Central memory CD4-positive, alpha-beta T cell (primary cell): ENCODE measurements around the gene ZNF320.
A peak's percentile ranks its signal among the peaks of the same experiment; 100 is the strongest.
"Not testable (repeated sequence)": the region's sequence is repeated elsewhere in the genome, so short reads cannot be mapped to it uniquely, and the experiment has no call there.

Experiments used
- DNase-seq: peaks from one replicate; pipeline ENCODE4 v3.0.0; 2022
- total RNA-seq, 3 experiments: gene quantifications; one replicate each; lab custom pipeline; 2026; lab: John Stamatoyannopoulos, UW

Gene ZNF320
- 9.6 to 23.8 (median 11.5) reads per million in 3 experiments for total RNA-seq

DNA sequence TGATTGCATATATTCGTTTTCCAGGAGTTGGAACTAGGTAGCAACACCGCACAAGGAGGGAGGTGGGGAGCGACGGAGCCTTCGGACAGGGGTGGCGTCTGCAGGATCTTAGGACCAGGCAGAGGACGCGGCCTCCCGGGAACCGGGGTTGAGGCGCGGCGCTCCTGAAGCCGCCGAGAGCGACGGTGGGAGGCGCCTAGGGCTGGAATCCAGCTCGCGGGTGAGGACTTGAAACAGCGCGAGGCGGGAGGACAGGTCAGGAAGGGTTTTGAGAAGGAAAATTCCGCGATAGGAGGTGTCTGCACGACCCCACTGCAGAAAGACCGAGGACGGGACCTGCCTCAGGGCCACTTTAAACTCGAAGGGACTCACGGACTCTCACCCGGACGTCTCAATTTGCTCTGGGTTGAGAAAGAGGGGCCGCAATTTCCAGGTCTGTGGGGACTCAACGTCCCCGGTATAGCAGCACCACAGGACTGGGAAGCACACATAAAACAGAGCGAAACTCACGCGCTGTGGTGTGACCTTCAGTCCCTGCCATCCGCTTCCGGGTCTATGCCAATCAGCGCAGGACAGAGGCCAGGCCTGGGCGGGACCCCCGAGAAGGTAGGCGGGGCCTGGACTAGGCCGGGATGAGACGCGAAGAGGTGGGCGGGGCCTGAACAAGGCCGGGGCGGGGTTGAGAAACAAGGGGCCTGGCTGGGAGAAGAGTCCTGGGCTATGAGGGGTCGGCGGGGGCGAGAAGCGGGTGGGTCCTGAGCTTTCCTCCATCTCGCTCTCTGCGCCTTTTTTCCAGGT is at the start of gene ZNF320:
ZNF320 (minus strand) TSS at position 498 of the 798 bp plus-strand sequence. CDS start 7,380 bp downstream, outside the sequence.
- DNase-seq = peak; percentile 86

DNA sequence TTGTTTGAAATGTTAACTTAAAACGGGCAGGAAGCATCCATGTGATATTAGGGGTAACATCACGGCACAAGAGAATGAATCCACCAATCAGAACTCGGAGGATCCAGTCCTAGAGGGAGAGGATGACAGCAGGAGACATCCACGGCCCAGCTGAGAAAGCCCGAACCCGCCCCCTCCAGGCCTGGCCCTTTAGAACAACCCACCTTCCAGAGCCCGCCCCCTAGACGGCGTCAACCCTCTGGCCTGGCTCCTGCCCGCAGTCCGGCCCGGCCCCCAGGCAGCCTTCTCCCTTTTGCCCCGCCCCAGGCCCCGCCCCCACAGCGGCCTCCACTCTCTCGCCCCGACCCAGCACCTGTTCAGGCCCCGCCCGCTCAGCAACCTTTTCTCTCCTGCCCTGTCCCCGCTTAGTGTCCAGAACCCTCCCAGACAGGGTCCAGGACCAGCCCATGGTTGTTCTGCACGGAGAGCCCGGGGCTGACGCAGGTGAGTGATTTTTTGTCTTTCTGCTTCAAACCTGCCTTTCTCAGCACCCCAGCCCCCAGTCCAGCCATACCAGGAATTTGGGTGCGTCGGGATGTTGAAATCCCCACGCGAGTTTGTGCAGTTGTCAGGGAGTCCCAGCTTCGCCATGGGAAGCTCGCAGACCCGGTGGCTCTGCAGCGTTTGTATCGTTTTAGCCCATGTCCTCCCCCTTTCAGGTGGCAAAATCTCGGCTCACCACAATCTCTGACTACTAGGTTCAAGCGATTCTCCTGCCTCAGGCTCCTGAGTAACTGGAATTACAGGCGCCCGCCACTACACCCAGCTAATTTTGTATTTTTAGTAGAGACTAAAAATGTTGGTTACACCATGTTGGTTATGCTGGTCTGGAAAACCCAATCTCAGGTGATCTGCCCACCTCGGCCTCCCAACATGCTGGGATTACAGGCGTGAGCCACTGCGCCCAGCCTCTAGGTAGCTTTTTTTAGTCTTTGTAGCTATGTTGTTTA is 49.2 kb upstream of the ZNF320 start:
- no peak for DNase-seq

DNA sequence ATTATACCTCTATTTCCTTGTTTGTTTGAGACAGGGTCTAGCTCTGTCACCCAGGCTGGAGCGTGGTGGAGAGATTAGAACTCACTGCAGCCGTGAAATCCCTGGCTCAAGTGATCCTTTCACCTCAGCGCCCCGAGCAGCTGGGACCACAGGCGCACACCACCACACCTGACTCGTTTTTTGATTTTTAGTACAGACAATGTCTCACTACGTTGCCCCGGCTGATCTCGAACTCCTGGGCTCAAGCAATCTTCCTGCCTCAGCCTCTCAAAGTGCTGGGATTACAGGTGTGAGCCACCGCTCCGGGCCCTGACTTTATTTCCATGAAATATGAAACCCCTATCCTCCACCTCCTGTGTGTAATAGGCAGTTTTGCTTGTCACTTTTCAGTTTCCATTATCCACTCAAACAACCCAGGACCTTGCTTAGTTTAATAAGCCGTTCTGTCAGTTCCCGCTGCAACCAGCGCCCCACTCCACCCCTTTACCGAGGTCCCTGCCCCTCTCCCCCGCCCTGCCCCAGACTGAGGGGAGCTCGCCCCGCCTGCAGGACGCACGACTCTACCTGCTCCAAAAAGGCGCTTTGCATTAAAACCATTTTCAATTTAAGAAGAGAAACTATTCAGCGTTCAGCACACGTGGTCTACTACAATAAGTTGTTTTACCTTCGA is 48.4 kb upstream of the ZNF320 start:
- no peak for DNase-seq

DNA sequence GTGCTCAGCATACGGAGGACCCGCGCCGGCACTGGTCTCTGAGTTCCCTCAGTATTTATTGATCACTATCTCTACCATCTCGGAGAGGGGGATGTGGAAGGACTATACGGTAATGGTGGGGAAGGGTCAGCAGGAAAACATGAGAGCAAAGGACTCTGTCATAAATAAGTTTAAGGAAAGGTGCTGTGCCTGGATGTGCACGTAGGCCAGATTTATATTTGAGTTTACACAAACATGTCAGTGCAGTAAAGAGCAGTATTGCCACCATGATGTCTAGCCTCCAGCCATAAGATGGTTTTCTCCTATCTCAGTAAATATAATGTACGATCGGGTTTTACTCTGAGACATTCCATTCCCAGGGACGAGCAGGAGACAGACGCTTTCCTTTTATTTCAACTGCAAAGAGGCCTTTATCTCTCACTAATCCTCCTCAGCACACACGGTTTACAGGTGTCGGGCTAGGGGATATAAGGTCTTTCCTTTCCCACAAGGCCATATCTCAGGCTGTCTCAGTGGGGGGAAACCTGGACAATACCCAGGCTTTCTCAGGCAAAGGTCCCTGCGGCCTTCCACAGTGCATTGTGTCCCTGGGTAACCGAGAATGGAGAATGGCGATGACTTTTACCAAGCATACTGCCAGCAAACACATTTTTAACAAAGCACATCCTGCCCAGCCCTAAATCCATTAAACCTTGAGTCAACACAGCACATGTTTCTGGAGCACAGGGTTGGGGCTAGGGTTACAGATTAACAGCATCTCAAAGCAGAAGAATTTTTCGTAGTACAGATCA is 47.5 kb upstream of the ZNF320 start:
- not testable (repeated sequence) for DNase-seq

DNA sequence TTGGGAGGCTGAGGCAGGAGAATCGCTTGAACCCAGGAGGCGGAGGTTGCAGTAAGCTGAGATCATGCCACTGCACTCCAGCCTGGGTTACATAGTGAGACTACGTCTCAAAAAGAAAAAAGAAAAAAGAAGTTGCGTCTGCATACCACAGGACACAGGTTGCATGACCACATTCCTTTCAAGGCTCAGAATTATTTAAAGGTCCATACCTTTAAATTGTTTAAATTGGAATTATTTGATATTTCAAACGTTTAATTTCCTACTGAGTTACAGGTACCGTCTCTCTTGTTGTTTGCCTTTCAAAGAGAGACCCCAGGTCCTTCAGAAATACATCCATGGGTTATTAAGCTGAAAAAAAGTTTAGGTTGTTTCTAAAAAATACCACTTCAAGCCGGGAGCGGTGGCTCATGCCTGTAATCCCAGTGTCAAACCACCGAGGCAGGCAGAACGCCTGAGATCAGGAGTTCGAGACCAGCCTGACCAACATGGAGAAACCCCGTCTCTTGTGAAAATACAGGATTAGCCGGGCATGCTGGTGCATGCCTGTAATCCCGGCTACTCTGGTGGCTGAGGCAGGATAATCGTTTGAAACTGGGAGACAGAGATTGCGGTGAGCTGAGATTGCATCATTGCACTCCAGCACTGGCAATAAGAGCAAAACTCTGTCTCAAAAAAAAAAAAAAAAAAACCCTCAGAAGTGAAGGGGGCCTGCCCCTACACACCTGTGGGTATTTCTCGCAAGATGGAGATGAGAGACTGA is 46.6 kb upstream of the ZNF320 start:
- DNase-seq = no peak

DNA sequence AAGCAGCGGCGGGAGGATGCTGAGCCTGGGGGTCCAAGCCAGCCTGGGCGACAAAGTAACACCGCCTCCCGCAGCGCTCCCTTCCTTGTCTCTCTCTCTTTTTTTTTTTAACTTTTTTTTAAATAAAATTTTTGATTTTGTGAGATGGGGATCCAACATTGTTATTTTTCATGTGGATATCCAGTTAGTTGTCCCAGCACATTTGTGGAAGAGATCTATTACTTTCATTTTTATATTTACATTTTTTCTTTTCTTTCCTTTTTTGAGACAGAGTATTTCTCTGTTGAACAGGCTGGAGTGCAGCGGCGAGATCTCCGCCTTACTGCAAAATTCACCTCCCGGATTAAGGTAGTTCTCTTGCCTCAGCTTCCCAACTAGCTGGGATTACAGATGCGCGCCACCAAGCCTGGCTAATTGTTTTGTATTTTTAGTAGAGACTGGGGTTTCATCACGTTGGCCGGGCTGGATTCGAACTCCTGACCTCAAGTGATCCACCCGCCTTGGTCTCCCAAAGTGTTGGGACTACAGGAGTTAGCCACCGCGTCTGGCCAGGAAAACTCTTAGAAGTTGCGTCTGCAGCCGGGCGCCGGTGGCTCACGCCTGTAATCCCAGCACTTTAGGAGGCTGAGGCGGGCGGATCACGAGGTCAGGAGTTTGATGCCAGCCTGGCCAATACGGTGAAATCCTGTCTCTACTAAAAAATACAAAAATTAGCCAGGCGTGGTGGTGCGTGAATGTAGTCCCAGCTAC is 45.9 kb upstream of the ZNF320 start:
- no peak for DNase-seq

DNA sequence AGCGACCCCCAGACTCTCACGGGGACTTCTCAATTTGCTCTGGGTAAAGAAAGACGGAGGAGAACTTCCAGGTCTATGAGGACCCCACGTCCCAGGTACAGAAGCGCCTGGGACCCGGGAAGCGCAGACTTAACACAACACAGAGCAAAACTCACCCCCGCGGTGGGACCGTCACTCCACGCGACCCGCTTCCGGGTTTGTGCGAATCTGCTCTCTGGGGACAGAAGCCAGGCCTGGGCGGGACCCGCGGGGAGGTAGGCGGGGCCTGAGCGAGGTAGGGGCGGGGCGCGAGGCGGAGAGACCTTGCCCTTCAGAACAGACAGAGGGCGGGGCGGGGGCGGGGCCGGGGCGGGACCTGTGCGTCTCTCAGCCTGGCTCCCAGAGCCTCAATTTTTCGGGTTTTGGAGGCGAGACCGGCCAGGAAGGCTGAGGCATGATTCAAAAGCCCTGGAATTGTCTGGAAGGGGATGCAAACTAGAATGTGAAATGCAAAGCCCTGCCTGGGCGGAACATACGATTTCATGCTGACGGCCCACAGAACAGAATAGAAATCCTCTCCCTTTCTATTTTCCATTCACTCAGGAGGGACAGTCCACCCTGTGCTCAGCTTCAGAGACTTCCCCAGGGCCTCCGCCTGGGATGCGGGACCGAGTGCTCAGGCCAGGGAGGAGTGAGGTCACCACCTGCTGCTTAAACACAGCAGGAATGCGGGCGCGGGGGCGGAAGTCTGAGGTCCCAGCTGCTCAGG is 45.1 kb upstream of the ZNF320 start:
- DNase-seq = peak; percentile 95

DNA sequence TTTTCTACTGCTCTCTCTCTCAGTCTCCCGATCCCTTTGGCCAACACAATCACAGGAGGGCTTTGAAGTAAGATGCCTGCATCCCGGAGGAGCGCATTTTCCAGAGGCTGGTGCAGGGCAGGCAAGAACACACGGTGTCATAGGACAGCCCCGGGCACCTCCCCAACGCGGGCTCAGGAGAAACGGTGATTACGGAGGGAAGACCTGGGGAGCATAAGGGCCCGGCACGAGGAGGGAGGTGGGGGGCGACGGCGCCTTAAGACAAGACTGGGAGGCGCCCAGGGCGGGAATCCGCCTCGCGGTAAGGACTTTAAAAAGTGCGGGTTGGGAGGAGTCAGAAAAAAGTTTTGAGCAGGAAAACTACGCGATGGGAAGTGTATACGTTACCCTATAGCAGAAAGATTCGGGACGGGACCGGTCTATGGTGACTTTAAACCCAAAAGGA is 44.5 kb upstream of the ZNF320 start:
- DNase-seq = no peak

DNA sequence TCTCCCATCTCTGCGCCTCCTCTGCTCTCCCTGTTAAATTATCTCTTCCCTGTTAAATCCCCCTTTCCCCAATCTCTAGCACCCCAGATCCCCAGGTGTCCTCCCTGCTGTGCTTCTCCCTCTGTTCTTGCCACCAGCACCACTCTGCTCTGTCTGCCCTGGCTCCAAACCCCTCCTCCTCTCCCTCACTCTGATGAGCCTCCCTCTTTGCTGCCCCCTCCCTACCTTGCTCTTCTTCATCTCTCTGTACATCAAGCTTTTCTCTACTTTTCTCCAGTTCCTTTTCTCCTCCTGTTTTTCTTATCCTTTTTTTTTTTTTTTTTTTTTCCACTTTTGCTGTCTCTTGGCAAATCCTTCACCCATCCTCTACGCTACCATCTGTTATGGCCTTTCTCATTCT is 44.1 kb upstream of the ZNF320 start:
- not testable (repeated sequence) for DNase-seq

DNA sequence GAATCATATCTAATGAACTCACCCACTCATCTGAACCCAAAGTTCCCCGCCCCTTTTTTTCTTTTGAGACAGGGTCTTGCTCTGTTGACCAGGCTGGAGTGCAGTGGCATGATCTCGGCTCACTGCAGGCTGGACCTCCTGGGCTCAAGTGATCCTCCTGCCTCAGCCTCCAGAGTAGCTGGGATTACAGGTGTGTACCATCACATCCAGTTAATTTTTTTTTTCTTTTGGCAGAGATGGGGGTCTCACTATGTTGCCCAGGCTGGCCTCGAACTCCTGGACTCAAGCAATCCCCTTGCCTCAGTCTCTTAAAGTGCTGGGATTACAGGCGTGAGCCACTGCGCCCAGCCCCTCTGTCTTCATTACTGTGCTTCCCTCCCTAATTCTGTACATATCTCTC is 43.5 kb upstream of the ZNF320 start:
- DNase-seq = not testable (repeated sequence)

DNA sequence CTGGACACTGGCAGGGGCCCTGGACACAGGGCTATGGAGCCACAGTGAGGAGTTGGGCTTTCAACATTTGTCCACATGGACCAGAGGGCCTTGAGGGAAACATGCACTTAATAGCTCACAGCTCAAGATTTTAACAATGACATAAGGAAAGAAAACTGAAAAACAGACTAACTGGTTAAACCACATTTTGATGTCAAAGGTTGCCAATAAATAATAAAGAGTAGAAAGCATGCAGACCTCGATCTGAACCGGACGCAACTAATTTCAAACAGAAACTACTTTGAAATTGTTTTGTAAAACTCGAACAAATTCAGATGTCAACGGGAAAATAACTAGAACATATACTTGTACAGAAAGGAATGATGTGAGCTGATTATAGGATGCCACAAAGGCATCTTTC is 41.3 kb upstream of the ZNF320 start:
- no peak for DNase-seq

DNA sequence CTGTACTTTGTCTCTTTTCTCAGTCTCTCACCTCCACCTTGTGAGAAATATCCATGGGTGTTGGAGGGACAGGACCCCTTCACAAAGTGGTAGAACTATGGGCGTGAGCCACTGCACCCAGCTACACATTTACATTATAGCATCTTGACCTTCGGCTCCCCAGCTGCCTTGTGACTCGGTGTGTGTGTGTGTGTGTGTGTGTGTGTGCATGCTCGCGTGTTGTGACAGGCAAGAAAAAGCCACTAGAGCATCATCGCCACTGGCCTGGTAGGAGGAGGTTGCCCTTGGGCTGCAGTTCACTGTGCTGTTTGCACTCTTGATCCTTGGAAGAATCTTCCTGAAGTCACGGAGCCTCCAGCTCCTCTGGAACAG is 39.5 kb upstream of the ZNF320 start:
- no peak for DNase-seq

DNA sequence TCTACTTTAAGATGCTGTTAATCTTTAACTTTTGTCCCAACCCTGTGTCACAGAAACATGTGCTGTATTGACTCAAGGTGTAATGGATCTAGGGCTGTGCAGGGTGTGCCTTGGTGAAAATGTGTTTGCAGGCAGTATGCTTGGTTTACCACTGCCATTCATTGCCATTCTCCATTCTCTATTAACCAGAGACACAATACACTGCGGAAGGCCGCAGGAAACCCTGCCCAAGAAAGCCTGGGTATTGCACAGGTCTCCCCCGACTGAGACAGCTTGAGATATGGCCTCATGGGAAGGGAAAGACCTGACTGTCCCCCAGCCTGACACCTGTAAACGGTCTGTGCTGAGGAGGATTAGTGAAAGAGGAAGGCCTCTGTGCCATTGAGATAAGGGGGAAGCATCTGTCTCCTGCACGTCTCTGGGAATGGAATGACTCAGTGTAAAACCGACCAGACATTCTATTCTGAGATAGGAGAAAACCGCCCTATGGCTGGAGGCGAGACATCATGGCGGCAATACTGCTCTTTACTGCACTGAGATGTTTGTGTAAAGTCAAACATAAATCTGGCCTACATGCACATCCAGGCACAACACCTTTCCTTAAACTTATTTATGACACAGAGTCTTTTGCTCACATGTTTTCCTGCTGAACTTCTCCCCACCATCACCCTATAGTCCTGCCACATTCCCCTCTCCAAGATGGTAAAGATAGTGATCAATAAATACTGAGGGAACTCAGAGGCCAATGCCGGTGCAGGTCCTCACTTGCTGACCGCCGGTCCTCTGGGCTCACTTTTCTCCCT is 38.9 kb upstream of the ZNF320 start:
- DNase-seq = no peak

DNA sequence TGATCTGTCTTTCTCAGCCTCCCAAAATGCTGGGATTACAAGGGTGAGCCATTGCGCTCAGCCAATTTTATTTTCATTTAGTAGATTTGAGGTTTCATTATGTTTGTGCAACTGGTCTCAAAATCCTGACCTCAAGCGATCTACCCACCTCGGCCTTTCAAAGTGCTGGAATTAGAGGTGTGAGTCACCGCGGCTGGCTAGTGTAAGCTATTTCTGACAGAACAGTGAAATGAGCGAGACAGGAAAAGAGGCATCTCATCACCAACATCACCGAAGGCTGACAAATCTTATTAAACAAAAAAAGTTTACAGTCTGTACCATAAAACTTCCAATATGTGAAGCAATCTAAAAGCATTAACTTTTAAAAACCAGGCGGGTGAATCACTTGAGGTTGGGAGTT is 38.0 kb upstream of the ZNF320 start:
- DNase-seq = no peak

DNA sequence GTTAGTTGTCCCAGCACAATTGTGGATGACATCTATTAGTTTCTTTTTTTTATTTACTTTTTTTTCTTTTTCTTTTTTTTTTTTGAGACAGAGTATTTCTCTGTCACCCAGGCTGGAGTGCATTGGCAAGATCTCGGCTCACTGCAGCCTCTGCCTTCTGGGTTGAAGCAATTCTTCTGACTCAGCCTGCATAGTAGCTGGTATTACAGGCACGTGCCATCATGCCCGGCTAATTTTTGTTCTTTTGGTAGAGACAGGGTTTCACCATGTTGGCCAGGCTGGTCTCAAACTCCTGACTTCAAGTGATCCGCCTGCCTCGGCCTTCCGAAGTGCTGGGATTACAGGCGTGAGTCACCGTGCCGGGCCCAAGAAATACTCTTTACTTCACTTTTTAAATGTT is 27.2 kb upstream of the ZNF320 start:
- not testable (repeated sequence) for DNase-seq

DNA sequence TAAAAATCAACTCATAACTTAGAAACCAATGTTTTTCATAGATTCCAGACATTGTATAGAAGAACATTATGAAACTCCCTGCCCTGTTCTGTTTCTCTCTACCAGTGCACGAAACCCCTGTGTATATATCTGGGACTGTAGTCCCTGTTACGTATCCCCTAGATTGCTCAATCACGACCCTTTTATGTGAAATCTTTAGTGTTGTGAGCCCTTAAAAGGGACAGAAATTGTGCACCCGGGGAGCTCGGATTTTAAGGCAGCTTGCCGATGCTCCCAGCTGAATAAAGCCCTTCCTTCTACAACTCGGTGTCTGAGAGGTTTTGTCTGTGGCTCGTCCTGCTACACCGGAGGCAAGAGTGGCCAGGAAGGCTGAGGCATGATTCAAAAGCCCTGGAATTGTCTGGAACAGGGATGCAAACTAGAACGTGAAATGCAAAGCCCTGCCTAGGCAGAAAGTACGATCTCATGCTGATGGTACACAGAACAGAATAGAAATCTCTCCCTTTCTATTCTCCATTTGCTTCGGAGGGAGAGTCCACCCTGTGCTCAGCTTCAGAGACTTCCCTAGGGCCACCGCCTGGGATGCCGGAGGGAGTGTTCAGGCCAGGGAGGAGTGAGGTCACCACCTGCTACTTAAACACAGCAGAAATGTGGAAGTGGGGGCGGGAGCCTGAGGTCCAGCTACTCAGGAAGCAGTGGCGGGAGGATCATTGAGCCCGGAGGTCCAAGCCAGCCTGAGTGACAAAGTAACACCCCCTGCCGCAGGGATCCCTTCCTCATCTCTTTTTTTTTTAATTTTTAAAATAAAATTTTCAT is 26.6 kb upstream of the ZNF320 start:
- no peak for DNase-seq

DNA sequence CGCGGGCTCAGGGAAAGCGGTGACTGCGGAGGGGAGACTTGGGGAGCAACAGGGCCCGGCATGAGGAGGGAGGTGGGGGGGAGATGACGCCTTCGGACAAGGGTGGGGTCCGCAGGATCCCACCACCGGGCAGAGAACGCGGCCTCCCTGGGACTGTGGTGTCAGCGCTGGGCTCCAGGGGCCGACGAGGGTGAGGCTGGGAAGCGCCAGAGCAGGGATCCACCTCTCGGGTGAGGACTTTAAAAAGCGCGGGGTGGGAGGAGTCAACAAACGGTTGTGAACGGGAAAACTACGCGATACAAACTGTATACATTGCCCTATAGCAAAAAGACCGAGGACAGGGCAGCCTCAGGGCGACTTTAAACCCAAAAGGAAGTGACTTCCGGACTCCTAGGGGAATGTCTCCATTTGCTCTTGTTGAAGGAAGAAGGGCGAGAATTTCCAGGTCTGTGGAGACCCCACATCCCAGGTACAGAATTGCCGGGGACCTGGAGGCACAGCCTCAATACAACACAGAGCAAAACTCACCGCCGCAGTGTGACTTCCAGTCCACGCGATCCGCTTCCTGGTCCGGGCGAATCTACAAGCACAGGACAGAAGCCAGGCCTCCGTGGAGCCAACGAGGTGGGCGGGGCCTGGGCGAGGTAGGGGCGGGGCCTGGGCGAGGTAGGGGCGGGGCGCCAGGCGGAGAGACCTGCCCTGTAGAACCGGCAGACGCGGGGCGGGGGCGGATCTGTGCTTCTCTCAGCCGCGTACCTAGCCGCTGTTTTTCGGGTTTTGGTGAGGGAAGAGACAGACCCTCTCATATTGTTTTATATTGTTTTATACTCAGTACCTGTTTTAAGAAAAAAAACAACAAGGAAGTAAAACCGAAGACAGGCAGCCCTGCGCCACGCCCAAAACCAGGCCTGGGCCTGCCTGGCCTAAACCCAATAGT is 25.7 kb upstream of the ZNF320 start, which contains the start of gene ZNF888:
ZNF888 (minus strand) TSS at position 588 of the 937 bp plus-strand sequence. CDS start 5,555 bp downstream, outside the sequence.
- DNase-seq = peak; percentile 76
